Muscle of leg (tissue), 11 donors: ENCODE measurements around the gene OR12D2. TPM values are rescaled to one million over a fixed set of nuclear protein-coding genes. Genes with fewer than 3 reads are reported as not detected.
"Not testable (repeated sequence)": the region's sequence is repeated elsewhere in the genome, so short reads cannot be mapped to it uniquely, and the experiment has no call there.

Source experiments
- DNase-seq: peaks from one replicate; pipeline ENCODE4 v3.0.0; 2013
- H3K27ac ChIP-seq: one replicate; pipeline ENCODE4 v1.5.1; 2013; ENCODE audit warnings: mild to moderate bottlenecking, low read length, control low read depth
- H3K27me3 ChIP-seq: one replicate; pipeline ENCODE4 v1.6.1; 2013; ENCODE audit warnings: low read length; ENCODE audit not compliant: control insufficient read depth, insufficient read depth
- H3K36me3 ChIP-seq: one replicate; pipeline ENCODE4 v1.6.1; 2013; ENCODE audit warnings: low read length; ENCODE audit not compliant: control insufficient read depth, insufficient read depth
- H3K4me1 ChIP-seq: one replicate; pipeline ENCODE4 v1.6.1; 2013; ENCODE audit warnings: low read length; ENCODE audit not compliant: control insufficient read depth, insufficient read depth
- H3K4me3 ChIP-seq: one replicate; pipeline ENCODE4 v1.5.1; 2013; ENCODE audit warnings: low read length, control low read depth
- H3K9me3 ChIP-seq: replicated peaks from 2 replicates; pipeline ENCODE4 v1.6.1; 2013; ENCODE audit warnings: low read depth, low read length; ENCODE audit not compliant: control insufficient read depth
- whole genome bisulfite sequencing: methylation state at CpG from one replicate; pipeline ENCODE4 v1.1.5; 2013; ENCODE audit warnings: missing lambda C conversion rate; ENCODE audit not compliant: insufficient coverage; 5-methylcytosine and 5-hydroxymethylcytosine counted together
- polyA plus RNA-seq, 8 donors: library from polyadenylated mRNA; unstranded; fragments of 120-200 nt; gene quantifications; one replicate each; pipeline versions ENCODE4 v1.2.1 to v1.2.3, GENCODE V29; 2013; ENCODE audit warnings: inconsistent platforms in 1 of 8, low replicate concordance in 1 of 8; ENCODE audit not compliant: insufficient read length in 8 of 8, insufficient read depth in 1 of 8
- total RNA-seq: library from RNA; stranded (reverse); fragments of 120-200 nt; gene quantifications from one replicate; pipeline ENCODE4 v1.2.4, GENCODE V29; 2013

The OR12D2 gene
- total and polyA plus RNA-seq, 9 donors = not detected

DNA sequence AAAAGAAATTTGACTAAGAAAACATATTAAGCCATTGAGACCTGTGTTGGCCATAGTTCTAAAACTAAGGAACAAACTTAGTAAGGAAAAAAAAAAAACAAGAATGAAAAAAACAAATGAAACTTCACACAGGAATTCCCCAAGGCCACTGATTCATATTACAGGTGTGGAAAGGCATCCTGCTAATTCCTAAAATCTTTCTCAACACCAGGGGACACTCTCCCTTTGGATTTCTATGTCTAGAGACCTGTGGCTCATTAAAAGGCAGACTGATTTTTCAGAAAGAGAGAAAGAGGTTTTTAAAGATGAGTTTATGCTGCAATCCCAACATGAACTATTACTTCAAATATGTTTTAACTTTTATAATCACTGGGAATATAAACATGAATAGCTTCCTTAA lies 19.2 kb downstream of the OR12D2 start, which contains the start of gene OR12D1:
Gene OR12D1, plus strand, starts transcription at position 341 of the 400 bp plus-strand sequence.
- H3K9me3 ChIP-seq = peaks cover 6% of the 10 kb centered on the region
- no peak within 1 kb of the TSS for H3K27ac ChIP-seq
- no peak for DNase-seq
- H3K4me1 ChIP-seq = no peaks in the 10 kb centered on the region
- no peaks in the 10 kb centered on the region for H3K27me3 ChIP-seq
- H3K4me3 ChIP-seq = no peak within 1 kb of the TSS
- H3K36me3 ChIP-seq = no peaks in the 10 kb centered on the region

DNA sequence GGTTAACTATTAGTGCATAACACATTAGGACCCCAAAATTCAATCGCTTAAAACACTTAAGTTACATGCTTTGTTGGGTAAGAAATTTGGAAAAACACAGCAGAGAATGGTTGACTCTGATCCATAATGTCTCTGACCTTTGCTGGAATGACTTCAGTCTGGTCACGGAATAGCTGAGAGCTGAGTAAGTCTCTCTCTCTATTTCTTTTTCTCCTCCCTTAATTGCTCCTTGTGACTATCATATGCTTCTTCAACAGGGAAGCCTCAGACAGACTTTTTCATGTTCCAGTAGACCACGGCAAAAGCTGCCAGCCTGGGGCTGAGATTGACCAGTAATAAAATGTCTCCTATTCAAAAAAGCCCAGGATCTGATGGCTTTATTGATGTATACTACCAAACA lies 24.1 kb downstream of the OR12D2 start:
- Histone ChIP-seq H3K27ac (no peak overlapping the region), H3K4me1 (no peaks in the 10 kb centered on the region), H3K36me3 (no peaks in the 10 kb centered on the region), H3K9me3 (no peaks in the 10 kb centered on the region), H3K4me3 (no peak overlapping the region), H3K27me3 (no peaks in the 10 kb centered on the region)
- WGBS = 67% methylated on average over 1 of the region's 3 CpGs
- no peak for DNase-seq

DNA sequence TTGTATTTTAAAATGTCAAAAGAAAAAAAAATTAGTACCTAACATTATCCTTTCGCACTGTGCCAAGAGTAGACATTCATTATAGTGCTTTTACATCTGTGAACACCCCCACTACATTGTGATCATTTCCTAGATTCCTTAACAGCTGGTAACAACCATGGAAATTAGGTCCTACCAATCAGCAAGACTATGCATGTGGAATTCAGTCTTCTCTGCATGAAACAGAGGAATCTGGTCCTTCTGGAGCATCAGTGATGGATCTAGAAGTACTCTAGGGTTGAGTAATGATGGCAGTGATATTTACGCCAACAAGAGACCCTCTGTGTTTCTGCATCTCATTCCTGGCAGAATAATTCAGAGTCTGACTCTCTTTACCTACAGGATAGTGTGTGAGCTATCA lies 28.7 kb downstream of the OR12D2 start:
- H3K9me3 ChIP-seq = no peaks in the 10 kb centered on the region
- no peak for DNase-seq
- no CpG with 5 or more reads among the region's 2 CpGs for WGBS
- H3K36me3 ChIP-seq = no peaks in the 10 kb centered on the region
- no peaks in the 10 kb centered on the region for H3K4me1 ChIP-seq
- no peak overlapping the region for H3K4me3 ChIP-seq
- H3K27ac ChIP-seq = no peak overlapping the region
- H3K27me3 ChIP-seq = no peaks in the 10 kb centered on the region

DNA sequence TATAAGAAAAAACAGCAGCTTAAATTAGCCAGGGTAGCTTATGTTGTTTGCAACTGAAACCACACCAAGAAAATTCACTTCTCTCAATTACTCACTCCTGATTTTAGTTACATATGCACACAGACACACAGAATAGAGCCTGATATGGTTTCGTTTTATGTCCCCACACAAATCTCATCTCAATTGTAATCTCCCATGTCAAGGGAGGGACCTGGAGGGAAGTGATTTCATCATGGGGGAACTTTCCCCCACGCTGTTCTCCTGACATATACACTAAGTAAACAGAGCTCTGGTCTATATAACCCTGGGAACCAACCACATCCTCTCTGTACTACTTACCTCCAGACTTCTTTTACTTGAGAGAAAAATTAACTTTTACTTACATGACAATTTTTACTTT lies 29.1 kb downstream of the OR12D2 start:
- H3K27me3 ChIP-seq = no peaks in the 10 kb centered on the region
- H3K4me3 ChIP-seq = no peak overlapping the region
- no peak for DNase-seq
- H3K4me1 ChIP-seq = no peaks in the 10 kb centered on the region
- no peak overlapping the region for H3K27ac ChIP-seq
- WGBS = no CpG with 5 or more reads among the region's 2 CpGs
- no peaks in the 10 kb centered on the region for H3K9me3 ChIP-seq
- H3K36me3 ChIP-seq = no peaks in the 10 kb centered on the region

DNA sequence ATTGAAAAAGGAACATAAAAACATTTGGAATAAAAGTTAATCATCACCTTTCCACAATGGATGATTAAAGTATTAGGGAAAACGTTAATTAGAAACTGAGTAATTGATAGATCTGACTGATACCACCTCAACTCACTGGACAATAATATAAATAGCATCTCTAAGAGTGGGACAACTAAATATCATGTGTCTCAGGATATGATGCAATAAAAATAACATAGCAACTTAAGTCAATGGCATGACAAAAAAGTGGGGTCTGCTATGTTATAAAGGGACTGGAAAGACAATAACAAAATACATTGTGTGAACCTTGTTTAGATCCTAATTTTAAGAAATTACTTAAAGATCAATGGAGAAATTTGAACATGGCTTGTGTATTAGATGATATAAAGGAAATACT lies 29.6 kb downstream of the OR12D2 start:
- DNase-seq = no peak
- no peaks in the 10 kb centered on the region for H3K9me3 ChIP-seq

DNA sequence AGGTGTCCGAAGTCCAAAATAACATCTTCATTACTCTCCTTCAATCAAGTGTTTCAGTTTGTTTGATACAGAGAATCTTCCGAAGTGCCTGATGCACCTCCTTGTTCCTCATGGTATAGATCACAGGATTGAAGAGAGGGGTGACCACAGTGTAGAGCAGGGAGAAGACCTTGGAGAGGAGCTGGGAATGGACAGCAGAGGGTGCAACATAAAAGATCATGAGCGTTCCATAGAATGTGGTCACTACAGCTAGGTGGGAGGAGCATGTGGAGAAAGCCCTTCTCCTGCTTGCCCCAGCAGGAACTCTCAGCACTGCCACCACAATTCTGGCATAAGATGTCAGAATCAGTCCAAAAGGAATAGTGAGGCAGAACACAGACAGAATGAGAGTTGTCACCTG lies 31.2 kb downstream of the OR12D2 start:
- no peak overlapping the region for H3K27ac ChIP-seq
- no peaks in the 10 kb centered on the region for H3K9me3 ChIP-seq
- H3K27me3 ChIP-seq = no peaks in the 10 kb centered on the region
- H3K36me3 ChIP-seq = no peaks in the 10 kb centered on the region
- no peak overlapping the region for H3K4me3 ChIP-seq
- WGBS = 38% methylated on average over 1 of the region's 3 CpGs
- H3K4me1 ChIP-seq = no peaks in the 10 kb centered on the region
- DNase-seq = no peak

More for the DNA sequence above, 29.6 kb downstream of the OR12D2 start:
- Histone ChIP-seq H3K4me1 (no peaks in the 10 kb centered on the region), H3K36me3 (no peaks in the 10 kb centered on the region), H3K27me3 (no peaks in the 10 kb centered on the region), H3K4me3 (no peak overlapping the region), H3K27ac (no peak overlapping the region)
- no CpG with 5 or more reads among the region's 1 CpG for WGBS

DNA sequence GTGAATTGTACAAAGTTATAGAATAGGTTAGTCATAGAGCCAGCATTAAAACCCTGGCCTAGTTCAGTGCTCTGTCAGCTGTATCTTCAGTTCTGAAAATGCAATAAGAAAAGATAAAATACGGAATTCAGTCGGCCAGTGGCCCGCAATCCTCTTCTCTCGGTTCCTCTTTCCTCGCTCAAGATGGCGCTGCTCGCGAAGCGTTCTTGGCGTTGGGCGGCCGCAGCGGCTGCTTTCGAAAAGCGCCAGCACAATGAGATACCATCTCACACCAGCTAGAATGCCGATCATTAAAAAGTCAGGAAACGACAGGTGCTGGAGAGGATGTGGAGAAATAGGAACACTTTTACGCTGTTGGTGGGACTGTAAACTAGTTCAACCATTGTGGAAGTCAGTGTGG lies 41.3 kb downstream of the OR12D2 start:
- DNase-seq, H3K4me1 ChIP-seq, H3K27me3 ChIP-seq, H3K27ac ChIP-seq, H3K36me3 ChIP-seq, H3K4me3 ChIP-seq, H3K9me3 ChIP-seq: not testable (repeated sequence)
- WGBS = 61% methylated on average over 4 of the region's 18 CpGs

DNA sequence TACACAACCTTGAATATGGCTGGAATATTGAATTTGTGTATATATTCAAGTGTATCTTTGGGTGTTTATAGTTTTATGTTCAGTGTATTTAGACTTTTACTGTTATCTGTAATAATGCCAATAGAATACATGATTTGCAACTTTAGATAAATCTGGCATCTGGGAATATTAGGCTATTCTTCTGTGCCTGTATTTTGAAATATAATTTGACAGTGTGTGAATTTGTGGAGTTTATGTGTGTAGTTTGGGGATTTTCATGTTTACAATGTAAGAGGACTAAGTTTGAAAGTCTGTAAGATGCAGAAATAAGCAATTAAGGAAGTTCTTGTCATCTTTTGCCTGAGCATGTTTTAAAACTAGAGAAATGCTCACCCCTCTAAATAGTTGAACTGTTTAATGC lies 43.6 kb downstream of the OR12D2 start, which contains the start of gene OR10C1:
Gene OR10C1, plus strand, starts transcription at position 301 of the 400 bp plus-strand sequence. CDS start 710 bp downstream, outside the sequence.
- Histone ChIP-seq H3K4me1 (no peaks in the 10 kb centered on the region), H3K9me3 (no peaks in the 10 kb centered on the region), H3K4me3 (no peak within 1 kb of the TSS), H3K27ac (no peak within 1 kb of the TSS), H3K27me3 (no peaks in the 10 kb centered on the region), H3K36me3 (no peaks in the 10 kb centered on the region)
- DNase-seq = no peak

DNA sequence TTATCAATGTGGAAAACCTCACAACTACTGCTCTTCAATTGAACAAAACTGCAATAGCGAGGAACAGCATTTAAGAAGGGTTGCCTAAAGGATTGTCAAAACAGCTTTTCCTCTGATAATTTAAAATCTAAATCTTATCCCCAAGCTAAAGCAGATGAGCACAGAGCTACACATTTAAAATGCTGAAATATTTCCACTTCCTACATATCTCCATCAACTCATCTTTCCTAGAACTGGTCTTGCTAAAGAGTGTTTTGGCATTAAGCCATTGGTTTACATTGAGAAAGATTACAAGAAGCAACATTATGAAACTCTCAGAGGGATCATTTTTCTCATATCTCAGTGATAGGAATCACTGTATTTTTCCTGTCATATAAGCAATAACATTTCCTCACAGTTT lies 47.3 kb downstream of the OR12D2 start:
- no CpG with 5 or more reads among the region's 1 CpG for WGBS
- Histone ChIP-seq H3K9me3 (no peaks in the 10 kb centered on the region), H3K27me3 (no peaks in the 10 kb centered on the region), H3K36me3 (no peaks in the 10 kb centered on the region), H3K4me3 (no peak overlapping the region), H3K4me1 (no peaks in the 10 kb centered on the region), H3K27ac (no peak overlapping the region)
- DNase-seq = no peak

DNA sequence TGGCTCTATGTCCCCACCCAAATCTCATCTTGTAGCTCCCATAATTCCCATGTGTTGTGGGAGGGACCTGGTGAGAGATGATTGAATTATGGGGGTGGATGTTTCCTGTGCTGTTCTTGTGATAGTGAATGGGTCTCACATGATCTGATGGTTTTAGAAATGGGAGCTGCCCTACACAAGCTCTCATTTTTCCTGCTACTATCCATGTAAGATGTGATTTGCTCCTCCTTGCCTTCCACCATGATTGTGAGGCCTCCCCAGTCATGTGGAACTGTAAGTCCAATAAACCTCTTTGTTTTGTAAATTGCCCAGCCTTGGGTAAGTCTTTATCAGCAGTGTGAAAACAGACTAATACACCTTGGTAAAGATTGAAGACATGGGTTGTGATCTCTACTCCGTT lies 48.6 kb downstream of the OR12D2 start:
- not testable (repeated sequence) for H3K4me1 ChIP-seq, H3K27me3 ChIP-seq, H3K27ac ChIP-seq, H3K36me3 ChIP-seq, H3K9me3 ChIP-seq, H3K4me3 ChIP-seq, DNase-seq
- no CpG with 5 or more reads among the region's 1 CpG for WGBS
